ENCODE measurements around the gene GALNT5.
"Not testable (repeated sequence)": the region's sequence is repeated elsewhere in the genome, so short reads cannot be mapped to it uniquely, and the experiment has no call there.

DNA sequence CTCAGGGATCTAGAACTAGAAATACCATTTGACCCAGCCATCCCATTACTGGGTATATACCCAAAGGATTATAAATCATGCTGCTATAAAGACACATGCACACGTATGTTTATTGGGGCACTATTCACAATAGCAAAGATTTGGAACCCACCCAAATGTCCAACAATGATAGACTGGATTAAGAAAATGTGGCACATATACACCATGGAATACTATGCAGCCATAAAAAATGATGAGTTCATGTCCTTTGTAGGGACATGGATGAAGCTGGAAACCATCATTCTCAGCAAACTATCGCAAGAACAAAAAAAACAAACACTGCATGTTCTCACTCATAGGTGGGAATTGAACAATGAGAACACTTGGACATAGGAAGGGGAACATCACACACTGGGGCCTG is 33.1 kb upstream of the GALNT5 start:
- not testable (repeated sequence) for TF ChIP-seq POLR2A (IDR thresholded peaks at IDR 0.05; ENCODE audit: low read depth, low read length); POLR2AphosphoS5 (IDR thresholded peaks at IDR 0.05; ENCODE audit: low read depth, low read length); TAF1 (IDR thresholded peaks at IDR 0.05; ENCODE audit: borderline replicate concordance, low read depth, low read length)
